Endothelial cell of umbilical vein (primary cell): ENCODE results near the gene BCL2L2.

Experiments
- EZH2 ChIP-seq: IDR thresholded peaks from 2 replicates; pipeline ENCODE4 v1.6.1; 2012; ENCODE audit warnings: borderline replicate concordance, low read depth, mild to moderate bottlenecking, moderate library complexity, low read length, inconsistent platforms; ENCODE audit not compliant: severe bottlenecking
- JUN ChIP-seq: IDR thresholded peaks from 2 replicates; pipeline ENCODE4 v1.6.1; 2011; ENCODE audit warnings: borderline replicate concordance, low read depth; ENCODE audit not compliant: insufficient read length, insufficient read depth
- POLR2AphosphoS5 ChIP-seq: IDR thresholded peaks from 2 replicates; pipeline ENCODE4 v1.6.1; 2012; ENCODE audit warnings: low read depth, mild to moderate bottlenecking, control low read depth, low read length, moderate library complexity; ENCODE audit not compliant: insufficient read depth
- TF ChIP-seq, protein P1 (sequence below), 2 donors: IDR thresholded peaks; 1 replicate in 1 of 2; 2 replicates in 1 of 2; pipeline ENCODE4 v1.5.1; 2011; ENCODE audit warnings: low read length in 2 of 2, mild to moderate bottlenecking in 2 of 2, moderate library complexity in 2 of 2, control low read depth in 1 of 2, inconsistent platforms in 1 of 2, low read depth in 1 of 2; ENCODE audit not compliant: insufficient read depth in 1 of 2; ENCODE audit errors: extremely low read depth in 1 of 2

GRCh38 chr14:23306412-23307145, at the start of gene BCL2L2:
- TF ChIP-seq, protein P1, sequence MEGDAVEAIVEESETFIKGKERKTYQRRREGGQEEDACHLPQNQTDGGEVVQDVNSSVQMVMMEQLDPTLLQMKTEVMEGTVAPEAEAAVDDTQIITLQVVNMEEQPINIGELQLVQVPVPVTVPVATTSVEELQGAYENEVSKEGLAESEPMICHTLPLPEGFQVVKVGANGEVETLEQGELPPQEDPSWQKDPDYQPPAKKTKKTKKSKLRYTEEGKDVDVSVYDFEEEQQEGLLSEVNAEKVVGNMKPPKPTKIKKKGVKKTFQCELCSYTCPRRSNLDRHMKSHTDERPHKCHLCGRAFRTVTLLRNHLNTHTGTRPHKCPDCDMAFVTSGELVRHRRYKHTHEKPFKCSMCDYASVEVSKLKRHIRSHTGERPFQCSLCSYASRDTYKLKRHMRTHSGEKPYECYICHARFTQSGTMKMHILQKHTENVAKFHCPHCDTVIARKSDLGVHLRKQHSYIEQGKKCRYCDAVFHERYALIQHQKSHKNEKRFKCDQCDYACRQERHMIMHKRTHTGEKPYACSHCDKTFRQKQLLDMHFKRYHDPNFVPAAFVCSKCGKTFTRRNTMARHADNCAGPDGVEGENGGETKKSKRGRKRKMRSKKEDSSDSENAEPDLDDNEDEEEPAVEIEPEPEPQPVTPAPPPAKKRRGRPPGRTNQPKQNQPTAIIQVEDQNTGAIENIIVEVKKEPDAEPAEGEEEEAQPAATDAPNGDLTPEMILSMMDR (IDR thresholded peaks at IDR 0.05; ENCODE audit: extremely low read depth in 1 of 2, insufficient read depth in 1 of 2, low read depth in 1 of 2, low read length in 2 of 2) = no peak
- TF ChIP-seq EZH2 = no peak
- no peak for TF ChIP-seq JUN
- TF ChIP-seq POLR2AphosphoS5 = peak; percentile 80
